ELR (cell line): Measurements from ENCODE around the gene SOHLH2.

ENCODE experiments used
- DNase-seq: peaks from one replicate; pipeline ENCODE4 v3.0.0-alpha.2; 2015; ENCODE audit warnings: low read depth

SOHLH2 gene

GRCh38 chr13:36131931-36132297 is 82.4 kb downstream of the SOHLH2 start:
- no peak for DNase-seq

GRCh38 chr13:36131222-36131930 is 83.0 kb downstream of the SOHLH2 start, which contains the start of gene DCLK1:
TSS of gene DCLK1 (minus strand) at chr13:36131382.
- peak; percentile 15 for DNase-seq

- no peak for DNase-seq
Measured at GRCh38 chr13:36130552-36131221, 83.7 kb downstream of the SOHLH2 start.

GRCh38 chr13:36130193-36130551 is 84.2 kb downstream of the SOHLH2 start:
- DNase-seq = no peak

GRCh38 chr13:36129539-36129938 is 84.8 kb downstream of the SOHLH2 start:
- no peak for DNase-seq

DNA sequence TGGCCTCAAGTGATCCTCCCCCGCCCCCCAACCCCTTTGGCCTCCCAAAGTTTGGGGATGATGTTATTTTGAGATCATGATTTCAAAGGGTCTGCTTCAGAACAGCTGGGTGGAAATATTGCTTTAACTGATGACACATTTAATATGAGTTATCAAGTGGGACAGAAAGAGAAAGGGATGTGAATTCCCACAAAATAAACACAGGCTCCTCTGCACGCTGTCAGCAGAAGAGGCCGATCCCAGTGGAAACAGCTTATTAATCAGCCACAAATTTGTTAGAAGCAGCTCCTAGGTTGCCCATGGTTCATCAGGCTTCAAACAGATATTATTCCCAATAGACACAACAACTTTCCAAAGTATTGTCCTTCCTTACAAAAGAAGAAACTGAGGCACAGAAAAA is 87.9 kb downstream of the SOHLH2 start:
- DNase-seq = no peak

DNA sequence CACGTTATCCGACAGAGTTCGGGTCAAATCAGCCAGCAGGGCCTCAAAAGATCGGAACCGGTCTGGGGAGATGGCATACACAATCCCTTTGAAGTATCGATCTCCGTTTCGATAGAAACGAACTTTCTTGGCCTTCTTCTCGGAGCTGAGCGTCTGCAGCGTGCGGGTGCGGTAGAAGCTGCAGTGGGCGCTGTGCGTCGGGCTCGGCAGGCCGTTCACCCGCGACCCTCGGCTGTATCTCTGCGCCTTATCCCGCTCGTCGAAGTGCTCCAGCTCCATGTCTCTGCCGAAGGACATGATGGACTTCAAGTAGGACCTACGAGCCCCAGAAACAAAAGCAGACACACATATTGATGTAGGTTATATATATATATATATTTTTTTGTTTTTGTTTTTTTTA is 88.5 kb downstream of the SOHLH2 start:
- no peak for DNase-seq

GRCh38 chr13:36124236-36124822 is 90.0 kb downstream of the SOHLH2 start:
- DNase-seq = no peak
